Testis (tissue), 2 donors: ENCODE results near the gene CBR4.

Experiments
- CTCF ChIP-seq, 3 experiments: fragments of 450-650 bp in 2 of 3; fragments of 200-600 bp in 1 of 3; sonication (generic) in 1 of 3; IDR thresholded peaks; one replicate each; pipeline ENCODE4 v1.5.1; 2016 to 2019; ENCODE audit warnings: antibody characterized with exemption in 3 of 3, mild to moderate bottlenecking in 2 of 3, moderate library complexity in 1 of 3
- POLR2A ChIP-seq: fragments of 450-650 bp; IDR thresholded peaks from one replicate; pipeline ENCODE4 v1.6.1; 2017; ENCODE audit warnings: antibody characterized with exemption, mild to moderate bottlenecking, moderate library complexity

GRCh38 chr4:169044714-169045447 lies 34.8 kb upstream of the CBR4 start:
- TF ChIP-seq POLR2A, result no peak
- TF ChIP-seq CTCF (IDR thresholded peaks at IDR 0.05), result no peak
